DOHH2 (cell line): ENCODE results near the gene OR2AE1.

ENCODE experiments used
- EZH2phosphoT487 ChIP-seq: fragments of 200-600 bp; sonication (generic); IDR thresholded peaks from 2 replicates; pipeline ENCODE4 v1.6.1; 2017; ENCODE audit warnings: borderline replicate concordance, mild to moderate bottlenecking, antibody characterized with exemption, low read length, moderate library complexity, mixed read lengths
- TF ChIP-seq, protein P1 (sequence below): fragments of 200-600 bp; sonication (generic); IDR thresholded peaks from one replicate; pipeline ENCODE4 v1.5.1; 2014; ENCODE audit warnings: antibody characterized with exemption, mild to moderate bottlenecking, low read depth, low read length; ENCODE audit not compliant: poor library complexity, severe bottlenecking

DNA sequence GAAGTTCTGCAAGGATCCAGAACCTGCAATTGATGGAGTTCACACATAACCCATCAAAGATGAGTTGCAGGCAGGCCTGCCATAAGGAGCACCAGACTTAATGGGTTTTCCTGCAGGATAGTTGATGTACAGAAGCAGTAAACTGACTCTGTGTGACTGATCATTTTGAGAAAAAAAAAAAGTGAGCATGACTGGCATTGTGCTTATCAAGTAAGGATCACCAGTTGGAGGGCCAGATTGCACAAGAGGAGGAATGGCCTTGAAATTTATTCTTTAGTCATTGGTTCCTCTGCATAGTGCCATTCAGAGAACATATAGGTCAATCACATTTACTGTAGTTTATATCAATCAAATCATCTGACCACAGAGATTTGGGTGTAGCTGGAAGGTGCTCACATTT is 45.2 kb downstream of the OR2AE1 start:
- TF ChIP-seq, protein P1, sequence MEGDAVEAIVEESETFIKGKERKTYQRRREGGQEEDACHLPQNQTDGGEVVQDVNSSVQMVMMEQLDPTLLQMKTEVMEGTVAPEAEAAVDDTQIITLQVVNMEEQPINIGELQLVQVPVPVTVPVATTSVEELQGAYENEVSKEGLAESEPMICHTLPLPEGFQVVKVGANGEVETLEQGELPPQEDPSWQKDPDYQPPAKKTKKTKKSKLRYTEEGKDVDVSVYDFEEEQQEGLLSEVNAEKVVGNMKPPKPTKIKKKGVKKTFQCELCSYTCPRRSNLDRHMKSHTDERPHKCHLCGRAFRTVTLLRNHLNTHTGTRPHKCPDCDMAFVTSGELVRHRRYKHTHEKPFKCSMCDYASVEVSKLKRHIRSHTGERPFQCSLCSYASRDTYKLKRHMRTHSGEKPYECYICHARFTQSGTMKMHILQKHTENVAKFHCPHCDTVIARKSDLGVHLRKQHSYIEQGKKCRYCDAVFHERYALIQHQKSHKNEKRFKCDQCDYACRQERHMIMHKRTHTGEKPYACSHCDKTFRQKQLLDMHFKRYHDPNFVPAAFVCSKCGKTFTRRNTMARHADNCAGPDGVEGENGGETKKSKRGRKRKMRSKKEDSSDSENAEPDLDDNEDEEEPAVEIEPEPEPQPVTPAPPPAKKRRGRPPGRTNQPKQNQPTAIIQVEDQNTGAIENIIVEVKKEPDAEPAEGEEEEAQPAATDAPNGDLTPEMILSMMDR: no peak
- no peak for TF ChIP-seq EZH2phosphoT487
